GM12878 (cell line): ENCODE measurements around the gene ANTXR2. TPM values are rescaled to one million over a fixed set of nuclear protein-coding genes. Genes with fewer than 3 reads are reported as not detected.

ENCODE experiments used
- ATAC-seq: fragments of 200-7000 bp; cut with Tn5 transposase; 3 replicates; pipeline ENCODE4 v1.9.1; 2020; ENCODE audit warnings: mild to moderate bottlenecking, moderate library complexity
- BruUV-seq: library from RNA; stranded (reverse); fragments of 400-500 nt; replicated peaks from 2 replicates; lab custom pipeline; 2021; lab: Mats Ljungman, UMichigan
- CTCF ChIA-PET: fragments of 300-600 bp; sonication (Branson Sonifier 250); formaldehyde crosslinking; extraction: SDS; loops from one replicate; lab custom pipeline; 2021; ENCODE audit warnings: inconsistent platforms; lab: Yijun Ruan, JAX
- POLR2A ChIA-PET: fragments of 350-600 bp; formaldehyde crosslinking; extraction: SDS; loops from one replicate; lab custom pipeline; 2021; ENCODE audit warnings: inconsistent platforms; lab: Charles Lee
- RAD21 ChIA-PET: fragments of 300-600 bp; sonication (Branson Sonifier 250); formaldehyde crosslinking; loops from one replicate; lab custom pipeline; 2023; ENCODE audit warnings: antibody characterized with exemption; ENCODE audit not compliant: unreplicated experiment; lab: Charles Lee
- SMC1A ChIA-PET: fragments of 300-600 bp; sonication (Branson Sonifier 250); formaldehyde crosslinking; loops from one replicate; lab custom pipeline; 2023; ENCODE audit not compliant: unreplicated experiment, uncharacterized antibody; lab: Charles Lee
- DNase-seq: peaks from one replicate; pipeline ENCODE4 v3.0.0-alpha.2; 2011; ENCODE audit warnings: low read depth, low spot score
- FAIRE-seq: peaks from 3 replicates; lab custom pipeline; 2011; peaks lifted over from hg19 to GRCh38; lab: Jason Lieb, UNC
- H2AFZ ChIP-seq: 2 replicates; pipeline ENCODE4 v1.6.0; 2011; ENCODE audit warnings: low read depth, low read length, control low read depth; ENCODE audit not compliant: control insufficient read depth
- H3K27ac ChIP-seq: 2 replicates; pipeline ENCODE4 v1.5.1; 2011; ENCODE audit warnings: control low read depth; ENCODE audit not compliant: control insufficient read depth, insufficient read depth
- H3K27me3 ChIP-seq, 2 experiments: replicated peaks in 1 of 2; 2 replicates each; pipeline versions ENCODE4 v1.6.0 to v1.6.1; 2011; ENCODE audit warnings: low read length in 1 of 2; ENCODE audit not compliant: control insufficient read depth in 2 of 2, insufficient read depth in 2 of 2
- H3K36me3 ChIP-seq, 2 experiments: 2 replicates each; pipeline ENCODE4 v1.5.1; 2011; ENCODE audit warnings: low read length in 1 of 2; ENCODE audit not compliant: control insufficient read depth in 2 of 2, insufficient read depth in 2 of 2
- H3K4me1 ChIP-seq: 2 replicates; pipeline ENCODE4 v1.6.1; 2011; ENCODE audit warnings: mild to moderate bottlenecking, low read length, moderate library complexity, mixed read lengths; ENCODE audit not compliant: control insufficient read depth, insufficient read depth
- H3K4me2 ChIP-seq: 2 replicates; pipeline ENCODE4 v1.6.0; 2011; ENCODE audit warnings: control low read depth; ENCODE audit not compliant: control insufficient read depth, insufficient read depth
- H3K4me3 ChIP-seq: fragments of 200-600 bp; sonication (generic); 2 replicates; pipeline ENCODE4 v1.5.1; 2016
- H3K79me2 ChIP-seq: 2 replicates; pipeline ENCODE4 v1.6.0; 2011; ENCODE audit warnings: low read length; ENCODE audit not compliant: control insufficient read depth, insufficient read depth
- H3K9ac ChIP-seq: 2 replicates; pipeline ENCODE4 v1.8.0; 2011; ENCODE audit warnings: low read length, control low read depth, mixed read lengths; ENCODE audit not compliant: control insufficient read depth, insufficient read depth
- H3K9me3 ChIP-seq: replicated peaks from 3 replicates; pipeline ENCODE4 v1.5.1; 2011; ENCODE audit warnings: mild to moderate bottlenecking, low read length; ENCODE audit not compliant: control insufficient read depth, insufficient read depth
- H4K20me1 ChIP-seq: 2 replicates; pipeline ENCODE4 v1.6.0; 2011; ENCODE audit not compliant: control insufficient read depth, insufficient read depth
- BACH1 ChIP-seq: fragments of 450-650 bp; IDR thresholded peaks from 2 replicates; pipeline ENCODE4 v1.6.1; 2017; ENCODE audit warnings: mild to moderate bottlenecking, borderline replicate concordance
- CHD1 ChIP-seq: IDR thresholded peaks from 2 replicates; pipeline ENCODE4 v1.6.1; 2012; ENCODE audit warnings: low read depth, low read length, improper control_type of control experiment
- GATAD2B ChIP-seq: fragments of 450-650 bp; conservative IDR thresholded peaks from 2 replicates; pipeline ENCODE4 v1.6.1; 2017; ENCODE audit warnings: low read depth, mild to moderate bottlenecking, moderate library complexity
- MEF2B ChIP-seq: fragments of 450-650 bp; IDR thresholded peaks from 2 replicates; pipeline ENCODE4 v1.6.1; 2018; ENCODE audit warnings: mild to moderate bottlenecking, moderate library complexity; ENCODE audit not compliant: partially characterized antibody, poor library complexity, severe bottlenecking
- ZBTB40 ChIP-seq: fragments of 450-650 bp; IDR thresholded peaks from 2 replicates; pipeline ENCODE4 v1.6.1; 2016; ENCODE audit warnings: mild to moderate bottlenecking, moderate library complexity, borderline replicate concordance
- WGBS: methylation state at CpG from one replicate; pipeline ENCODE4 v1.1.6; 2016; ENCODE audit warnings: low lambda C conversion rate; ENCODE audit not compliant: insufficient replicate concordance, insufficient coverage; ENCODE audit errors: missing lambda C conversion rate; 5-methylcytosine and 5-hydroxymethylcytosine counted together
- in situ Hi-C: fragments of 300-500 bp; cut with MboI; formaldehyde crosslinking; loops from 9 replicates; pipeline ENCODE4 v1.14.3; 2018; ENCODE audit warnings: mixed read lengths
- intact Hi-C: fragments of 100-400 bp; cut with micrococcal nuclease; formaldehyde crosslinking; loops from one replicate; pipeline ENCODE4 v1.14.2; 2022; ENCODE audit not compliant: unreplicated experiment
- polyA plus RNA-seq, 11 experiments: library from polyadenylated mRNA; depleted of rRNA in 4 of 11; unstranded in 6 of 11; stranded (reverse) in 5 of 11; fragments of >200 nt; fragmentation: Nextera tagmentation in 4 of 11; fragmentation: Illumina TruSeq in 1 of 11; extraction: Ambion mirVana in 4 of 11; extraction: Trizol in 1 of 11; gene quantifications; 1 replicate in 1 of 11; 2 replicates in 10 of 11; pipeline versions ENCODE4 v1.2.1 to v1.2.3, GENCODE V29; 2011 to 2016; ENCODE audit warnings: inconsistent platforms in 2 of 11, missing spikeins in 2 of 11, low read depth in 1 of 11
- total RNA-seq, 4 experiments: library from RNA; depleted of rRNA in 3 of 4; stranded (reverse); fragments of >200 nt in 3 of 4; fragmentation: Illumina TruSeq in 1 of 4; extraction: Trizol in 1 of 4; gene quantifications; 2 replicates each; pipeline versions ENCODE4 v1.2.1 to v1.2.3, GENCODE V29; 2013 to 2021

ANTXR2 gene
- total and polyA plus RNA-seq, 10 of the 15 experiments (the other 5 are each of a cell fraction or from before 2014, with no cell fraction given), result 1.4 to 8.9 (median 5.7) TPM

GRCh38 chr4:79856196-79856595 lies 216.8 kb downstream of the ANTXR2 start:
- H3K9ac ChIP-seq, result no peak overlapping the region
- no peak overlapping the region for H3K4me3 ChIP-seq
- TF ChIP-seq CHD1, result no peak
- no peak for TF ChIP-seq GATAD2B
- TF ChIP-seq ZBTB40, result no peak
- TF ChIP-seq MEF2B, result no peak
- no peak for TF ChIP-seq BACH1
- H3K9me3 ChIP-seq, result no peaks in the 10 kb centered on the region
- H2AFZ ChIP-seq, result no peak overlapping the region
- intact Hi-C loops, result no loop called here
- in situ Hi-C loops, result no loop called here
- POLR2A ChIA-PET, result no interaction called here
- H4K20me1 ChIP-seq, result no peaks in the 10 kb centered on the region
- 5% methylated on average over 3 of the region's 3 CpGs for WGBS
- no peak for DNase-seq
- SMC1A ChIA-PET, result interaction anchor here (1.4 kb wide), 1 partner anchor 357 kb away, joined by 4 read pairs; no protein-coding TSS in a partner anchor
- no peak overlapping the region for H3K4me2 ChIP-seq
- no peaks in the 10 kb centered on the region for H3K4me1 ChIP-seq
- no peaks in the 10 kb centered on the region for H3K79me2 ChIP-seq
- no peak for FAIRE-seq
- RAD21 ChIA-PET, result no interaction called here
- CTCF ChIA-PET, result no interaction called here
- ATAC-seq, result no peak
- H3K36me3 ChIP-seq, result no peaks in the 10 kb centered on the region
- no peak overlapping the region for H3K27ac ChIP-seq
- no TSS peak for BruUV-seq
- H3K27me3 ChIP-seq, result no peaks in the 10 kb centered on the region
